GM12801 (cell line): Measurements from ENCODE around the gene FAM118B.

Source experiments
- TF ChIP-seq, protein P1 (sequence below): IDR thresholded peaks from one replicate; pipeline ENCODE4 v1.5.1; 2011; ENCODE audit warnings: control low read depth; ENCODE audit not compliant: insufficient read length; ENCODE audit errors: extremely low read depth

FAM118B gene

DNA sequence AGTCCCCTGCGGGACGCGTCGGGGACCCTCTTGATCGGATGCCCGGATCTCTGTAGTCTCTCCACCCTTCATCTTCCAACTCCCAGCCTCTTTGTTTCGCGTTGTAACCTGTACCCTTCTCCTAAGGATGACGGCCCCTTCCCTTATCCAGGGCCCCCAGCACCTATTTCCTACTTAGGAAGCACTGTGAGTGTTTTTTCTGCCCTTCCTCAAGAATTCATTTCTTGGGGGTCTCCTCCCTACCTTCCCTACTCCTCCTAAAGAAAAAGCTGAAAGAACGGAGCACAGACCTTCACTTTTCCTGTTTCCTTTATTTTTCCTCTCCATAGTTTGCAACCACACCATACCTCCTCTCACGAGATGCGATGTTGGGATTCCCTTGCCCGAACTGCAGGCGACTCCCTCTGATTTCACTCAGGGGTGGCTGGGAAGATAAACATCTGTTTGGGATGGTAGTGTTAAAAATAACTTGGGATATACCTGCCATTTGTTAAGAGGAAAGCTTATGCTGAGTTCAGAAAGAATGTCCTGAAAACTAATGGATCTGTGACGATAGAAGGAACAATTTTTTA is 593 bp downstream of the FAM118B start:
- TF ChIP-seq, protein P1, sequence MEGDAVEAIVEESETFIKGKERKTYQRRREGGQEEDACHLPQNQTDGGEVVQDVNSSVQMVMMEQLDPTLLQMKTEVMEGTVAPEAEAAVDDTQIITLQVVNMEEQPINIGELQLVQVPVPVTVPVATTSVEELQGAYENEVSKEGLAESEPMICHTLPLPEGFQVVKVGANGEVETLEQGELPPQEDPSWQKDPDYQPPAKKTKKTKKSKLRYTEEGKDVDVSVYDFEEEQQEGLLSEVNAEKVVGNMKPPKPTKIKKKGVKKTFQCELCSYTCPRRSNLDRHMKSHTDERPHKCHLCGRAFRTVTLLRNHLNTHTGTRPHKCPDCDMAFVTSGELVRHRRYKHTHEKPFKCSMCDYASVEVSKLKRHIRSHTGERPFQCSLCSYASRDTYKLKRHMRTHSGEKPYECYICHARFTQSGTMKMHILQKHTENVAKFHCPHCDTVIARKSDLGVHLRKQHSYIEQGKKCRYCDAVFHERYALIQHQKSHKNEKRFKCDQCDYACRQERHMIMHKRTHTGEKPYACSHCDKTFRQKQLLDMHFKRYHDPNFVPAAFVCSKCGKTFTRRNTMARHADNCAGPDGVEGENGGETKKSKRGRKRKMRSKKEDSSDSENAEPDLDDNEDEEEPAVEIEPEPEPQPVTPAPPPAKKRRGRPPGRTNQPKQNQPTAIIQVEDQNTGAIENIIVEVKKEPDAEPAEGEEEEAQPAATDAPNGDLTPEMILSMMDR: no peak

DNA sequence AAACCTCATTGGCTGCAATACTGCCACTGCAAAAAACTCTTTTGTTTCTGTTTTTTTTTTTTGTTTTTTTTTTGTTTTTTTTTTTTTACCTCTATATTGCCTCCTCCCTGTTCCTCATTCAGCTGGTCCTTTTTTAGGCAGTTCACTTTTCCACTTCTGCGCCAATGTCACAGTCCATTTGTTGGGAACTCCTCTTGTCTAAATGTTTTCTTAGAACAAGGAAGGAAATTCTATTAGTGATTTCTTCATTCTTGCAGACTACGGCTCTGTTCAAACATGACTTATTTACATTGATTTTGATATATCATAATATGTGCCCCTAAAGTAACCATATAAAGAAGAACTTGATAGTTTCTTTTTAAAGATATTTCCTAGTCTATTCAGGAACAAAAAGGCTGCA is 2.9 kb downstream of the FAM118B start:
- TF ChIP-seq, protein P1: no peak

DNA sequence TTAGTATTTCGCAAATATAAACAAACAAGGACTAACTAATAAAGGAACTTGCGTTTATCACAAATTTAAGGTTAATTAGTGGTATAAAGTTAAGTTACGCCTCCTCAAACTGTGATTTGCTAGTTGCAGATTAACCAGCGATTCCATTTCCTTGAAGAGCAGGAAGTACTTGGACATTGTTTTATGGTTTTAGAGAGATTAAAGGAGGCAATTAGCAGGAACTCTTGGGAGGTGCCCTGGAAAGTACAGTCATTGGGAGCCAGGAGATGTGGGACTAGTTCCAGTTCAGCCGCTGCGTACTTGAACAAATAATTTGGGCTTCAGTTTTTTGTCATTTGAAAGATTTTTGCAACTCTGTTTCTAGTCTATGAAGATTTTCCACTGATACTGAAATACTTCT is 3.3 kb downstream of the FAM118B start:
- TF ChIP-seq, protein P1: no peak

DNA sequence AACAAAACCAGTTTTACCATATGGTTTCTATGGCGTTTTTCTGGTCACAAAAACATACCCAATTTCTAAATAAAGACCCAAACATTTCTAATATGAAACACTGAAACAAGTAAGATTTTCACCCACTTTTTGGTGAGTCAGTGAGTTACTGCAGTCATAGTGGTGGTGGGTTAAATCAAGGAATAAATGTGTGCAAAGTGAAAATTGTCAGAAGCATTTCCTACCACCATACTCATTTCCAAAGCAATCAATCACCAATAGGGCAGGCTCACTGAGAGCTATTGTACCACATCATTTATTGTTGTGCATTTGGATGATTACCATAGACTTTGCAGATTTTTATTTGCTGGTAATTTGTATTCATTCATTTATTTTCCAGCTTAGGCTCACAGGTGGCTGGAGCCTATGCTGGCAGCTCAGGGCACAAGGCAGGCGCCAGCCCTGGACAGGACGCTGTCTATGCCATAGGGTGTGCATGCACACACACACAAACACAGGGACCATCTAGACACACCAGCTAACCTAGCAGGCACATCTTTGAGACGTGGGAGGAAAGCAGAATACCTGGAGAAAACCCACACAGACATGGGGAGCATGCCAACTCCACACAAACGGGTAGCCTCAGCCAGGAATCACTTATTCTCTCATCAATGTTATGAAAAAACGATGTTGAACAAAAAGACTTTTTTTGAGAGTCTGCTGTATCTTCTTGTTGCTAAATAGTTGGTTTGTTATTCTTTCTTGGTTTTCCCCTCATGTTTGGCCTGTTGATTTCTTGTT is 5.1 kb downstream of the FAM118B start:
- TF ChIP-seq, protein P1: no peak

DNA sequence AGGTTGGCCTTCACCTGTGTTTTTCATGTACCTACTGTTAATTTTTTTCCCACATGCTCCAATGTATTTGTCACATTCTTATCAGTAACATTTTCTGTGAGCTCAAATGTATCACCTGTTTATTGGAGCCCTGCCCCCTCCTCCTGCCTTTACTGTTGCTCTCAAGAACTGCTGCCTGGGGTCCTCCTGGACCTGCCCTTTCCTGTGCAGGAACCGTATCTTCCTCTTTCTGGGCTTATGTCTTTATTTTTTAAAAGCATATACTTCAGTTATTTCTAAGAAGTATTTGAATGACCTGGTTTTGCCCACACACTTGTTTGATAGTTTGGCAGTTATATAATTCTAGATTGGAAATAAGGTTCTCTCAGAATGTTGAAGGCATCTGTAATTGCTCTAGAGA is 5.9 kb downstream of the FAM118B start:
- TF ChIP-seq, protein P1: no peak

DNA sequence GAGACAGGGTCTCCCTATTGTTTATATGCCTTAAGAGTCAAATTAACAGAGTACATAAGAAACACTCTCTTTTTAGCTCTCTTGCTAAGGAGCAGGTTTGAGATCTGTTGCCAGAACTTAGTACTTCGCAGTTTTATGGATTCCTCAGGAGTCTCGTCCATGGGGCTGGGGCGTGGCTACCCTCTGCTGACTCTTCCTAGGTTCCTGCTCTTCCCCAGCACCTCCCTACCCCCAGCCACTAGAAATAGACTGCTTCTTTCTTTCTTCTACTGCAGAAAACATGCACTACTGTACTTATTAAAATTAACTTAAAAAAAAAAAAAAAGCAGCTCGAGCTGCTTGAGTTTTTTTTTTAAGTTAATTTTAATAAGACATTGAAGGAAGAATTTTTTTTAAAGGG is 8.0 kb downstream of the FAM118B start:
- TF ChIP-seq, protein P1: no peak

DNA sequence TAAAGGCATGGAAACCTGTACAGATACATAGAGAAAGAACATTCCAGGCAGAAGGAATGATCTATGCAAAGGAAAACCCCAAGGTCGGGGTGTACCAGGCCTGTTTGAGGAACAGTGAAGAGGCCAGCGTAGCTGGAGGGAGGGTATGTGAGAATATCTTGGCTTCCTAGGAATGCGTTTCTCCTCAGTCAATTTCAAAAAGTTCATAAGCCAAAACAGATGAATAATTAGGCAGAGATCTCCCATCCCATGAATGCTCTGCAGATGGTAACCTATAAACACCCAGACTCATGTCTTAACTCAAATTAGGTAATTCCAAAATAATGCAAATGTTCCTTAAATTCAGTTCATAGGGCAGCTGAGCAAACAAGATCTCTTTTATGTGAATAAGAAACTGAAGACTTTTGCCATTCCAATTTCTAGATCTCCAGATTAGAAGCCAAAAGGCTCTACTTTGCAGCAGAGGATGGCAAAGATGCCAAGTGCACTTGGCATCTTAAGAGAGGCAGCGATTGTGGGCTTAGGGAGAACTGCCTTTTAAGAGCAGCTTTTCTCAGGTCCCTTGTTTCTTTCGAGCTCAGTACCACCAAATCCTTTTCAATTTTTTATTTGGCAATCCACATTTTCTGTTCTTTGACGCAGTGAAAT is 13.2 kb downstream of the FAM118B start:
- TF ChIP-seq, protein P1: no peak
